Liver (tissue), 9 donors: ENCODE data around the gene WFDC12. TPM values are rescaled to one million over a fixed set of nuclear protein-coding genes. Genes with fewer than 3 reads are reported as not detected.

Experiments used
- DNase-seq: peaks from one replicate; pipeline ENCODE4 v3.0.0-alpha.2; 2017; ENCODE audit warnings: low spot score
- H3K27ac ChIP-seq, 2 donors: one replicate each; pipeline ENCODE4 v1.7.0; 2013; ENCODE audit warnings: inconsistent platforms in 2 of 2, low read length in 2 of 2, control low read depth in 1 of 2, low read depth in 1 of 2, mild to moderate bottlenecking in 1 of 2
- H3K27me3 ChIP-seq, 4 donors: one replicate each; pipeline versions ENCODE4 v1.6.1 to v1.7.0; 2013; ENCODE audit warnings: low read length in 3 of 4, inconsistent platforms in 1 of 4, mild to moderate bottlenecking in 1 of 4, moderate library complexity in 1 of 4; ENCODE audit not compliant: control insufficient read depth in 4 of 4, insufficient read depth in 4 of 4
- H3K36me3 ChIP-seq, 4 donors: one replicate each; pipeline versions ENCODE4 v1.6.1 to v1.7.0; 2013; ENCODE audit warnings: low read length in 3 of 4, mild to moderate bottlenecking in 3 of 4, low read depth in 1 of 4, moderate library complexity in 1 of 4; ENCODE audit not compliant: control insufficient read depth in 4 of 4, insufficient read depth in 3 of 4
- H3K4me1 ChIP-seq, 4 donors: one replicate each; pipeline versions ENCODE4 v1.6.1 to v1.7.0; 2013; ENCODE audit warnings: low read length in 3 of 4, mild to moderate bottlenecking in 3 of 4, moderate library complexity in 1 of 4; ENCODE audit not compliant: control insufficient read depth in 4 of 4, insufficient read depth in 4 of 4
- H3K4me3 ChIP-seq, 3 donors: one replicate each; pipeline versions ENCODE4 v1.6.1 to v1.7.0; 2013; ENCODE audit warnings: low read length in 3 of 3, control low read depth in 1 of 3, low read depth in 1 of 3, mild to moderate bottlenecking in 1 of 3
- H3K9ac ChIP-seq, 2 donors: one replicate each; pipeline ENCODE4 v1.7.0; 2013; ENCODE audit warnings: low read length in 2 of 2, mild to moderate bottlenecking in 2 of 2, moderate library complexity in 2 of 2, control low read depth in 1 of 2, low read depth in 1 of 2
- H3K9me3 ChIP-seq, 4 donors: one replicate each; pipeline versions ENCODE4 v1.6.1 to v1.7.0; 2013; ENCODE audit warnings: low read length in 3 of 4; ENCODE audit not compliant: control insufficient read depth in 4 of 4
- ATF3 ChIP-seq: IDR thresholded peaks from 2 replicates; pipeline ENCODE4 v1.6.1; 2016; ENCODE audit warnings: antibody characterized with exemption
- CTCF ChIP-seq: fragments of 150-350 bp; IDR thresholded peaks from 2 replicates; pipeline ENCODE4 v1.5.1; 2017; ENCODE audit warnings: improper control_type of control experiment, low read depth, low read length; ENCODE audit not compliant: missing input control
- EGR1 ChIP-seq, 2 donors: IDR thresholded peaks; 2 replicates each; pipeline ENCODE4 v1.6.1; 2016 to 2018; ENCODE audit warnings: antibody characterized with exemption in 2 of 2, low read depth in 2 of 2
- FOXA1 ChIP-seq: IDR thresholded peaks from 2 replicates; pipeline ENCODE4 v1.6.1; 2016; ENCODE audit warnings: antibody characterized with exemption
- FOXA2 ChIP-seq: IDR thresholded peaks from 2 replicates; pipeline ENCODE4 v1.6.1; 2016; ENCODE audit warnings: antibody characterized with exemption
- GABPA ChIP-seq, 2 donors: IDR thresholded peaks in 1 of 2; conservative IDR thresholded peaks in 1 of 2; 2 replicates each; pipeline ENCODE4 v1.6.1; 2016; ENCODE audit warnings: antibody characterized with exemption in 2 of 2, mild to moderate bottlenecking in 1 of 2, moderate library complexity in 1 of 2
- HNF4A ChIP-seq, 2 donors: conservative IDR thresholded peaks; 2 replicates each; pipeline ENCODE4 v1.6.1; 2016; ENCODE audit warnings: antibody characterized with exemption in 2 of 2, mild to moderate bottlenecking in 2 of 2
- HNF4G ChIP-seq: IDR thresholded peaks from 2 replicates; pipeline ENCODE4 v1.6.1; 2016; ENCODE audit warnings: antibody characterized with exemption
- JUND ChIP-seq, 2 donors: IDR thresholded peaks; 2 replicates each; pipeline ENCODE4 v1.6.1; 2016; ENCODE audit warnings: antibody characterized with exemption in 2 of 2
- MAX ChIP-seq: IDR thresholded peaks from 2 replicates; pipeline ENCODE4 v1.6.1; 2016; ENCODE audit warnings: antibody characterized with exemption
- NR2F2 ChIP-seq: IDR thresholded peaks from 2 replicates; pipeline ENCODE4 v1.6.1; 2016; ENCODE audit warnings: antibody characterized with exemption
- RAD21 ChIP-seq, 2 donors: IDR thresholded peaks; 2 replicates each; pipeline ENCODE4 v1.6.1; 2016; ENCODE audit warnings: antibody characterized with exemption in 2 of 2, mild to moderate bottlenecking in 2 of 2
- REST ChIP-seq: IDR thresholded peaks from 2 replicates; pipeline ENCODE4 v1.6.1; 2016; ENCODE audit warnings: antibody characterized with exemption, mild to moderate bottlenecking
- RXRA ChIP-seq, 2 donors: IDR thresholded peaks; 2 replicates each; pipeline ENCODE4 v1.6.1; 2017 to 2018; ENCODE audit warnings: antibody characterized with exemption in 2 of 2, mild to moderate bottlenecking in 1 of 2
- SP1 ChIP-seq: IDR thresholded peaks from 2 replicates; pipeline ENCODE4 v1.6.1; 2018; ENCODE audit warnings: antibody characterized with exemption, mild to moderate bottlenecking
- TAF1 ChIP-seq: conservative IDR thresholded peaks from 2 replicates; pipeline ENCODE4 v1.6.1; 2016; ENCODE audit warnings: antibody characterized with exemption, mild to moderate bottlenecking
- YY1 ChIP-seq: IDR thresholded peaks from 2 replicates; pipeline ENCODE4 v1.6.1; 2016; ENCODE audit warnings: antibody characterized with exemption, mild to moderate bottlenecking
- ZBTB33 ChIP-seq: IDR thresholded peaks from 2 replicates; pipeline ENCODE4 v1.6.1; 2016; ENCODE audit warnings: antibody characterized with exemption
- WGBS: extraction: QIAGEN DNeasy Blood & Tissue Kit; methylation state at CpG from one replicate; pipeline ENCODE4 v1.1.7; 2013; 5-methylcytosine and 5-hydroxymethylcytosine counted together
- polyA plus RNA-seq, 2 donors: library from polyadenylated mRNA; stranded (reverse) in 1 of 2; unstranded in 1 of 2; fragments of 200-250 nt in 1 of 2; fragments of >200 nt in 1 of 2; fragmentation: Nextera tagmentation in 1 of 2; extraction: Ambion mirVana in 1 of 2; gene quantifications; one replicate each; pipeline versions ENCODE4 v1.2.1 to v1.2.3, GENCODE V29; 2013 to 2015
- total RNA-seq, 2 donors: library from RNA; depleted of rRNA; stranded (reverse); fragments of >200 nt; gene quantifications; one replicate each; pipeline ENCODE4 v1.2.3, GENCODE V29; 2014
- donor health status: healthy.
- donor health status: healthy.
- donor health status: healthy.
- donor health status: healthy.
- donor health status: healthy.

WFDC12 gene
- total and polyA plus RNA-seq, 4 donors, result not detected

- Histone ChIP-seq H3K9ac (no peak overlapping the region), H3K27ac (no peak overlapping the region), H3K4me3 (no peak overlapping the region), H3K9me3 (no peaks in the 10 kb centered on the region), H3K4me1 (no peaks in the 10 kb centered on the region), H3K36me3 (no peaks in the 10 kb centered on the region), H3K27me3 (no peaks in the 10 kb centered on the region)
- DNase-seq, result no peak
- WGBS, result 95% methylated on average over 7 of the region's 7 CpGs
- no peak for TF ChIP-seq TAF1
- no peak for TF ChIP-seq CTCF
- no peak for TF ChIP-seq GABPA (IDR thresholded peaks at IDR 0.05 in 1 of 2, conservative IDR thresholded peaks at IDR 0.05 in 1 of 2)
- no peak for TF ChIP-seq REST
Measured at GRCh38 chr20:45088247-45088646, 36.0 kb downstream of the WFDC12 start.

- Histone ChIP-seq H3K4me3 (no peak overlapping the region), H3K9me3 (no peaks in the 10 kb centered on the region), H3K4me1 (no peaks in the 10 kb centered on the region), H3K9ac (no peak overlapping the region), H3K27me3 (no peaks in the 10 kb centered on the region), H3K27ac (no peak overlapping the region), H3K36me3 (peaks cover 0 to 1% (median 0%) of the 10 kb centered on the region in 4 donors)
- no peak for DNase-seq
- WGBS, result 91% methylated on average over 1 of the region's 1 CpG
- TF ChIP-seq REST, result no peak
- TF ChIP-seq FOXA2, result no peak
- TF ChIP-seq CTCF, result no peak
- no peak for TF ChIP-seq NR2F2
- no peak for TF ChIP-seq GABPA (IDR thresholded peaks at IDR 0.05 in 1 of 2, conservative IDR thresholded peaks at IDR 0.05 in 1 of 2)
- TF ChIP-seq YY1, result no peak
- TF ChIP-seq TAF1, result no peak
- TF ChIP-seq HNF4G, result no peak
- no peak for TF ChIP-seq MAX
- TF ChIP-seq FOXA1, result no peak
- TF ChIP-seq SP1, result no peak
- no peak for TF ChIP-seq ATF3
- TF ChIP-seq ZBTB33, result no peak
- no peak for TF ChIP-seq RAD21 (IDR thresholded peaks at IDR 0.05)
- TF ChIP-seq RXRA (IDR thresholded peaks at IDR 0.05), result no peak
- no peak for TF ChIP-seq EGR1 (IDR thresholded peaks at IDR 0.05; ENCODE audit: low read depth in 2 of 2)
- TF ChIP-seq HNF4A (conservative IDR thresholded peaks at IDR 0.05), result no peak
- no peak for TF ChIP-seq JUND (IDR thresholded peaks at IDR 0.05)
Measured at GRCh38 chr20:45087814-45088213, 36.5 kb downstream of the WFDC12 start.
